Measurements from ENCODE around the gene GRB10.

DNA sequence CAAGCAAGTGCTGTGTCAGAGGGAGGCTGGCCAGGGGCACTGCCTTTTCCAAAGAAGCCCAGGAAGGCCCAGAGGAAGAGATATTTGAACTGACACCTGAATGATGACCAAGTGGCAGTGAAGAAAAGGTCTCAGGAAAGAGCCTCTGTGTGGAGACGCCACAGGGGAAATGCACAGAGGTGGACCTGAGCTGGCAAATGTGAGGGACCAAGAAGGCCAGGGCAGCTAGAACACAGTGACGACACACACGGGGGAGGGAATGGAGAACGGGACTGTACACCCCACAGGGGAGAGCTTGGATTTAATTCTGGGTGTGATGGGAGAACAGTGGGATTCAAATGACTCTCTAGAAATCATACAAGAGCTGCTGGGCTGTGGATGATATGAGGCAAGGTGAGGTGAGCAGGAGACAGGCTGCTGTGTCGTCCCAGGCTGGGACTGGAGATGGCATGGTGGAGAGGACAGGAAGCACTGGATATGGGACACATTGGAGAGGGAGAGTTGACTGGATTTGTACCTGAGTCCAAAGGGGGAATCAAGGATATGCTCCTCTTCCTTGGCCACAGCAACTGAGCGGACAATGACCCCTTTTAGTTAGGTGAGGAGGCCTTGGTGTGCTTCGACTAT, 133.3 kb downstream of the GRB10 start:
- TF ChIP-seq CTCF (IDR thresholded peaks at IDR 0.05; ENCODE audit: low read depth, low read length, missing input control) (no peak), TAF1 (conservative IDR thresholded peaks at IDR 0.05) (no peak), SP1 (IDR thresholded peaks at IDR 0.05) (no peak), REST (IDR thresholded peaks at IDR 0.05) (no peak), ATF3 (IDR thresholded peaks at IDR 0.05) (no peak), JUND (IDR thresholded peaks at IDR 0.05) (no peak)
- TF ChIP-seq, protein P1, sequence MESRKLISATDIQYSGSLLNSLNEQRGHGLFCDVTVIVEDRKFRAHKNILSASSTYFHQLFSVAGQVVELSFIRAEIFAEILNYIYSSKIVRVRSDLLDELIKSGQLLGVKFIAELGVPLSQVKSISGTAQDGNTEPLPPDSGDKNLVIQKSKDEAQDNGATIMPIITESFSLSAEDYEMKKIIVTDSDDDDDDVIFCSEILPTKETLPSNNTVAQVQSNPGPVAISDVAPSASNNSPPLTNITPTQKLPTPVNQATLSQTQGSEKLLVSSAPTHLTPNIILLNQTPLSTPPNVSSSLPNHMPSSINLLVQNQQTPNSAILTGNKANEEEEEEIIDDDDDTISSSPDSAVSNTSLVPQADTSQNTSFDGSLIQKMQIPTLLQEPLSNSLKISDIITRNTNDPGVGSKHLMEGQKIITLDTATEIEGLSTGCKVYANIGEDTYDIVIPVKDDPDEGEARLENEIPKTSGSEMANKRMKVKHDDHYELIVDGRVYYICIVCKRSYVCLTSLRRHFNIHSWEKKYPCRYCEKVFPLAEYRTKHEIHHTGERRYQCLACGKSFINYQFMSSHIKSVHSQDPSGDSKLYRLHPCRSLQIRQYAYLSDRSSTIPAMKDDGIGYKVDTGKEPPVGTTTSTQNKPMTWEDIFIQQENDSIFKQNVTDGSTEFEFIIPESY (IDR thresholded peaks at IDR 0.05) = no peak
